IMR-90 (cell line): ENCODE data around the gene AJM1. TPM values are rescaled to one million over a fixed set of nuclear protein-coding genes. Genes with fewer than 3 reads are reported as not detected.

Experiments
- ATAC-seq: fragments of 200-7000 bp; cut with Tn5 transposase; 2 replicates; pipeline ENCODE4 v1.9.1; 2020; ENCODE audit warnings: low read depth, mild to moderate bottlenecking, moderate library complexity
- BruUV-seq: library from RNA; stranded (reverse); fragments of 400-500 nt; replicated peaks from 2 replicates; lab custom pipeline; 2021; lab: Mats Ljungman, UMichigan
- CTCF ChIA-PET: fragments of 300-600 bp; formaldehyde crosslinking; extraction: SDS; loops from one replicate; lab custom pipeline; 2021; ENCODE audit warnings: antibody characterized with exemption; lab: Yijun Ruan, JAX
- POLR2A ChIA-PET: fragments of 300-600 bp; sonication (Branson Sonifier 250); formaldehyde crosslinking; loops from one replicate; lab custom pipeline; 2022; ENCODE audit warnings: antibody characterized with exemption; ENCODE audit not compliant: unreplicated experiment; lab: Charles Lee
- DNase-seq: peaks from one replicate; pipeline ENCODE4 v3.0.0; 2013
- H2AFZ ChIP-seq: replicated peaks from 2 replicates; pipeline ENCODE3; 2013; ENCODE audit warnings: low read length, mild to moderate bottlenecking; ENCODE audit not compliant: poor library complexity
- H2AK5ac ChIP-seq: 2 replicates; pipeline ENCODE4 v1.6.1; 2013; ENCODE audit warnings: low read depth, low read length, inconsistent platforms
- H2AK9ac ChIP-seq: replicated peaks from 2 replicates; pipeline ENCODE3; 2013; ENCODE audit warnings: mild to moderate bottlenecking, low read depth, low read length, moderate library complexity; ENCODE audit not compliant: poor library complexity
- H2BK120ac ChIP-seq: 2 replicates; pipeline ENCODE4 v1.6.1; 2013; ENCODE audit warnings: low read depth, low read length, inconsistent platforms
- H2BK15ac ChIP-seq: 3 replicates; pipeline ENCODE4 v1.6.1; 2013; ENCODE audit warnings: low read depth, low read length, inconsistent platforms
- H2BK20ac ChIP-seq: 2 replicates; pipeline ENCODE4 v1.6.1; 2013; ENCODE audit warnings: low read depth, mild to moderate bottlenecking, inconsistent platforms, low read length, moderate library complexity
- H2BK5ac ChIP-seq: 2 replicates; pipeline ENCODE4 v1.6.1; 2013; ENCODE audit warnings: mild to moderate bottlenecking, low read depth, low read length, inconsistent platforms; ENCODE audit not compliant: poor library complexity, severe bottlenecking
- H3K14ac ChIP-seq: replicated peaks from 2 replicates; pipeline ENCODE4 v1.6.1; 2013; ENCODE audit warnings: low read depth, low read length, inconsistent platforms
- H3K18ac ChIP-seq: 2 replicates; pipeline ENCODE4 v1.6.1; 2013; ENCODE audit warnings: low read depth, low read length, control low read depth
- H3K23ac ChIP-seq: 2 replicates; pipeline ENCODE4 v1.6.1; 2013; ENCODE audit warnings: low read depth, low read length, inconsistent platforms
- H3K27ac ChIP-seq: 2 replicates; pipeline ENCODE4 v1.5.1; 2013; ENCODE audit warnings: mild to moderate bottlenecking, control low read depth, low read length; ENCODE audit not compliant: insufficient read depth
- H3K27me3 ChIP-seq: 2 replicates; pipeline ENCODE4 v1.6.1; 2013; ENCODE audit warnings: low read length; ENCODE audit not compliant: control insufficient read depth, insufficient read depth
- H3K36me3 ChIP-seq: 2 replicates; pipeline ENCODE4 v1.6.1; 2013; ENCODE audit warnings: low read length, mixed read lengths; ENCODE audit not compliant: control insufficient read depth, insufficient read depth
- H3K4ac ChIP-seq: 2 replicates; pipeline ENCODE4 v1.6.1; 2013; ENCODE audit warnings: low read depth, low read length, inconsistent platforms
- H3K4me1 ChIP-seq: 2 replicates; pipeline ENCODE4 v1.6.1; 2013; ENCODE audit warnings: low read length, mixed read lengths; ENCODE audit not compliant: control insufficient read depth, insufficient read depth
- H3K4me2 ChIP-seq: 2 replicates; pipeline ENCODE4 v1.6.1; 2013; ENCODE audit warnings: low read depth, mild to moderate bottlenecking, control low read depth, low read length, moderate library complexity
- H3K4me3 ChIP-seq: 2 replicates; pipeline ENCODE4 v1.5.1; 2013; ENCODE audit warnings: low read depth, mild to moderate bottlenecking, control low read depth, low read length, moderate library complexity; ENCODE audit not compliant: insufficient read depth
- H3K56ac ChIP-seq: 2 replicates; pipeline ENCODE4 v1.6.1; 2013; ENCODE audit warnings: low read length, inconsistent platforms; ENCODE audit not compliant: insufficient read depth; ENCODE audit errors: extremely low read depth
- H3K79me1 ChIP-seq, 2 experiments: 2 replicates each; pipeline ENCODE4 v1.6.1; 2013; ENCODE audit warnings: low read length in 2 of 2, inconsistent platforms in 1 of 2, low read depth in 1 of 2
- H3K9ac ChIP-seq: 2 replicates; pipeline ENCODE4 v1.6.1; 2013; ENCODE audit warnings: low read depth, low read length, control low read depth
- H3K9me1 ChIP-seq: 2 replicates; pipeline ENCODE4 v1.6.1; 2013; ENCODE audit warnings: low read length, inconsistent platforms; ENCODE audit not compliant: insufficient read depth
- H3K9me3 ChIP-seq: 2 replicates; pipeline ENCODE4 v1.6.1; 2013; ENCODE audit warnings: low read length; ENCODE audit not compliant: control insufficient read depth, insufficient read depth
- H4K20me1 ChIP-seq: 2 replicates; pipeline ENCODE4 v1.6.1; 2013; ENCODE audit warnings: low read length, inconsistent platforms; ENCODE audit not compliant: insufficient read depth
- H4K5ac ChIP-seq: 2 replicates; pipeline ENCODE4 v1.6.1; 2013; ENCODE audit warnings: mild to moderate bottlenecking, low read depth, low read length, control low read depth
- H4K8ac ChIP-seq, 2 experiments: 2 replicates each; pipeline ENCODE4 v1.6.1; 2013; ENCODE audit warnings: low read depth in 2 of 2, low read length in 2 of 2, control low read depth in 1 of 2, inconsistent platforms in 1 of 2
- H4K91ac ChIP-seq: 2 replicates; pipeline ENCODE4 v1.6.1; 2013; ENCODE audit warnings: low read depth, low read length, inconsistent platforms; ENCODE audit not compliant: insufficient read depth
- BHLHE40 ChIP-seq: fragments of 150-350 bp; IDR thresholded peaks from 2 replicates; pipeline ENCODE4 v1.6.1; 2016; ENCODE audit warnings: mild to moderate bottlenecking, low read depth, low read length
- CEBPB ChIP-seq: IDR thresholded peaks from 2 replicates; pipeline ENCODE4 v1.6.1; 2012; ENCODE audit warnings: low read depth, low read length, improper control_type of control experiment
- CHD1 ChIP-seq: IDR thresholded peaks from 2 replicates; pipeline ENCODE4 v1.6.1; 2012; ENCODE audit warnings: low read depth, low read length, improper control_type of control experiment
- CTCF ChIP-seq: conservative IDR thresholded peaks from 2 replicates; pipeline ENCODE4 v1.5.1; 2012; ENCODE audit warnings: mild to moderate bottlenecking, low read depth, low read length, improper control_type of control experiment
- ELK1 ChIP-seq: fragments of 150-350 bp; IDR thresholded peaks from 2 replicates; pipeline ENCODE4 v1.6.1; 2016; ENCODE audit warnings: low read depth, mild to moderate bottlenecking, low read length, moderate library complexity, borderline replicate concordance
- FOS ChIP-seq: fragments of 150-350 bp; IDR thresholded peaks from 2 replicates; pipeline ENCODE4 v1.6.1; 2016; ENCODE audit warnings: low read depth, low read length
- MAFK ChIP-seq: IDR thresholded peaks from 2 replicates; pipeline ENCODE4 v1.6.1; 2012; ENCODE audit warnings: low read depth, low read length, improper control_type of control experiment
- MAZ ChIP-seq: IDR thresholded peaks from 2 replicates; pipeline ENCODE4 v1.6.1; 2012; ENCODE audit warnings: low read depth, mild to moderate bottlenecking, low read length, improper control_type of control experiment, moderate library complexity, borderline replicate concordance
- MXI1 ChIP-seq: IDR thresholded peaks from 2 replicates; pipeline ENCODE4 v1.6.1; 2012; ENCODE audit warnings: low read depth, mild to moderate bottlenecking, low read length, moderate library complexity, borderline replicate concordance
- NFE2L2 ChIP-seq: fragments of 150-350 bp; IDR thresholded peaks from 2 replicates; pipeline ENCODE4 v1.6.1; 2016; ENCODE audit warnings: low read depth, mild to moderate bottlenecking, low read length
- POLR2A ChIP-seq: IDR thresholded peaks from 2 replicates; pipeline ENCODE4 v1.6.1; 2012; ENCODE audit warnings: mild to moderate bottlenecking, low read depth, low read length
- RAD21 ChIP-seq: IDR thresholded peaks from 2 replicates; pipeline ENCODE4 v1.6.1; 2012; ENCODE audit warnings: low read length, improper control_type of control experiment
- RCOR1 ChIP-seq: IDR thresholded peaks from 2 replicates; pipeline ENCODE4 v1.6.1; 2012; ENCODE audit warnings: mild to moderate bottlenecking, low read length, improper control_type of control experiment; ENCODE audit not compliant: insufficient replicate concordance
- RFX5 ChIP-seq: IDR thresholded peaks from 2 replicates; pipeline ENCODE4 v1.8.0; 2012; ENCODE audit warnings: low read depth, mild to moderate bottlenecking, low read length, moderate library complexity
- SMC3 ChIP-seq: fragments of 150-350 bp; IDR thresholded peaks from 2 replicates; pipeline ENCODE4 v1.6.1; 2016; ENCODE audit warnings: low read depth, mild to moderate bottlenecking, antibody characterized with exemption, low read length, moderate library complexity
- USF2 ChIP-seq: fragments of 150-350 bp; IDR thresholded peaks from 2 replicates; pipeline ENCODE4 v1.6.1; 2017; ENCODE audit warnings: mild to moderate bottlenecking, antibody characterized with exemption, low read length, low read depth
- WGBS, 2 experiments: methylation state at CpG; one replicate each; pipeline versions ENCODE4 v1.1.5 to v1.1.7; 2013; ENCODE audit warnings: missing lambda C conversion rate in 2 of 2; ENCODE audit not compliant: insufficient read length in 1 of 2; ENCODE audit errors: extremely low coverage in 2 of 2; 5-methylcytosine and 5-hydroxymethylcytosine counted together
- dilution Hi-C: fragments of 300-500 bp; cut with HindIII; formaldehyde crosslinking; loops from one replicate; pipeline ENCODE4 v1.14.3; 2018; ENCODE audit warnings: low sequenced_read_pairs; ENCODE audit not compliant: unreplicated experiment
- in situ Hi-C: fragments of 300-500 bp; cut with MboI; formaldehyde crosslinking; loops from 3 replicates; pipeline ENCODE4 v1.14.3; 2019; ENCODE audit warnings: low sequenced_read_pairs, inconsistent platforms, mixed read lengths
- intact Hi-C: fragments of 100-400 bp; cut with micrococcal nuclease; formaldehyde crosslinking; loops from 2 replicates; pipeline ENCODE4 v1.10.0; 2022
- polyA plus RNA-seq, 3 experiments: library from polyadenylated mRNA; depleted of rRNA; stranded (reverse); fragments of >200 nt; gene quantifications; 2 replicates each; pipeline ENCODE4 v1.2.3, GENCODE V29; 2012; ENCODE audit warnings: low replicate concordance in 1 of 3
- total RNA-seq: library from RNA; depleted of rRNA; stranded (reverse); fragments of >200 nt; gene quantifications from 2 replicates; pipeline ENCODE4 v1.2.3, GENCODE V29; 2012

AJM1 gene
- total and polyA plus RNA-seq, 2 of the 4 experiments (the other 2 are of a cell fraction): 0.18 to 1.5 TPM

- Histone ChIP-seq H2BK5ac (no peak overlapping the region), H3K9me1 (no peaks in the 10 kb centered on the region), H3K4me2 (no peak overlapping the region), H2BK15ac (no peak overlapping the region), H3K9ac (no peak overlapping the region), H2AFZ (no peak overlapping the region), H3K4ac (no peak overlapping the region), H4K8ac (no peak overlapping the region), H3K4me1 (no peaks in the 10 kb centered on the region), H3K36me3 (peaks cover 68% of the 10 kb centered on the region), H3K56ac (no peak overlapping the region), H4K5ac (no peak overlapping the region), H3K23ac (no peak overlapping the region), H4K20me1 (no peaks in the 10 kb centered on the region; the same call in 1 of the 2 replicates), H2AK9ac (no peak overlapping the region), H2BK120ac (no peak overlapping the region), H2AK5ac (no peak overlapping the region), H3K4me3 (no peak overlapping the region), H2BK20ac (no peak overlapping the region), H3K27ac (no peak overlapping the region), H3K27me3 (no peaks in the 10 kb centered on the region), H3K14ac (no peak overlapping the region), H3K9me3 (no peaks in the 10 kb centered on the region), H3K79me1 (peaks cover 3% of the 10 kb centered on the region in 2 experiments; a peak in 1 of 4 replicates), H4K91ac (no peak overlapping the region), H3K18ac (no peak overlapping the region)
- POLR2A ChIA-PET: no interaction called here
- TF ChIP-seq NFE2L2: no peak
- TF ChIP-seq CEBPB: no peak
- no peak for TF ChIP-seq RCOR1
- no peak for TF ChIP-seq SMC3
- TF ChIP-seq CTCF: no peak
- TF ChIP-seq ELK1: no peak
- TF ChIP-seq RAD21: no peak
- TF ChIP-seq BHLHE40: no peak
- no peak for TF ChIP-seq MAZ
- no peak for TF ChIP-seq RFX5
- TF ChIP-seq MAFK: no peak
- TF ChIP-seq POLR2A: no peak
- TF ChIP-seq MXI1: no peak
- no peak for TF ChIP-seq FOS
- no peak for TF ChIP-seq CHD1
- TF ChIP-seq USF2: no peak
- 97% methylated on average over 14 of the region's 31 CpGs; no CpG with 5 or more reads in 1 of the 2 experiments for WGBS, 2 experiments
- DNase-seq: no peak
- CTCF ChIA-PET: no interaction called here
- no peak for ATAC-seq
- intact Hi-C loops (no loop called here), in situ Hi-C loops (no loop called here), dilution Hi-C loops (no loop called here)
- no TSS peak for BruUV-seq
These were observed 13.7 kb upstream of the AJM1 start for GRCh38 chr9:136828474-136829140.
